Type B pancreatic cell (in vitro differentiated cells): ENCODE data around the gene ZDHHC14. TPM values are rescaled to one million over a fixed set of nuclear protein-coding genes. Genes with fewer than 3 reads are reported as not detected.
"Not testable (repeated sequence)": the region's sequence is repeated elsewhere in the genome, so short reads cannot be mapped to it uniquely, and the experiment has no call there.

Experiments used
- DNase-seq: peaks from one replicate; pipeline ENCODE4 v3.0.0; 2021; ENCODE audit warnings: mixed read lengths; ENCODE audit not compliant: unreplicated experiment; ENCODE audit errors: extremely low spot score
- H3K27ac Mint-ChIP-seq: 2 replicates; pipeline ENCODE4 v1.8.0; 2021; ENCODE audit warnings: mild to moderate bottlenecking, mixed read lengths
- H3K27me3 Mint-ChIP-seq: 2 replicates; pipeline ENCODE4 v1.8.0; 2021; ENCODE audit warnings: mixed read lengths
- H3K36me3 Mint-ChIP-seq: 2 replicates; pipeline ENCODE4 v1.8.0; 2021; ENCODE audit warnings: mixed read lengths
- H3K4me1 Mint-ChIP-seq: one replicate; pipeline ENCODE4 v1.8.0; 2021; ENCODE audit warnings: mixed read lengths; ENCODE audit not compliant: unreplicated experiment
- H3K4me3 Mint-ChIP-seq: 2 replicates; pipeline ENCODE4 v1.8.0; 2021; ENCODE audit warnings: mild to moderate bottlenecking, mixed read lengths
- H3K9me3 Mint-ChIP-seq: 2 replicates; pipeline ENCODE4 v1.8.0; 2021; ENCODE audit warnings: mixed read lengths
- total RNA-seq: library from RNA; stranded (reverse); gene quantifications from 2 replicates; pipeline ENCODE4 v1.2.1, GENCODE V29; 2021; ENCODE audit warnings: low replicate concordance
- TF ChIP-seq, protein P1 (sequence below): fragments of 200-600 bp; sonication (generic); conservative IDR thresholded peaks from 2 replicates; pipeline ENCODE4 v1.5.0; 2021; ENCODE audit warnings: antibody characterized with exemption, mild to moderate bottlenecking

ZDHHC14 gene
- total RNA-seq, 1 donor from 2014 or later = 11.1 TPM

DNA sequence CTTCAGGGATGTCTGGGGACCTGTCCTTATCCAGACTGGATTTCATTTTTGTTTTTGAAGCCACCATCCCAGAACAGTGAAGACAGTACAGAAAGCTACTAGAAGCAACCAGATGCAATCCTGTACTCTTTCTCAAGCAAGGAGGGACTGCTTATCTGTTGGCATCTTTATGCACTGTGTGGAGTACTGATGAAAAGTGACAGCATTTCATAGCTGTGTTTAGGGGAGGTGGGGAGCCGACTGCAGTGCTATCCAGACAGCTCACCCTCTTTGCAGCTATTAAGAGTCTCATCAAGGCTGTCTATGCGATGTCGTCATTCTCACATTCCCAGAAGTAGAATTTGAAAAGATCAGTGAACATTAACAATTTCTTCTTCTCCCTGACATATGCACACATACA, 5.5 kb downstream of the ZDHHC14 start:
- DNase-seq = no peak
- Mint-ChIP-seq H3K4me3 (no peak overlapping the region), H3K9me3 (peaks cover 13% of the 10 kb centered on the region), H3K27ac (no peak overlapping the region), H3K4me1 (peaks cover 10% of the 10 kb centered on the region), H3K36me3 (no peaks in the 10 kb centered on the region), H3K27me3 (peaks cover 14% of the 10 kb centered on the region)
- TF ChIP-seq, protein P1, sequence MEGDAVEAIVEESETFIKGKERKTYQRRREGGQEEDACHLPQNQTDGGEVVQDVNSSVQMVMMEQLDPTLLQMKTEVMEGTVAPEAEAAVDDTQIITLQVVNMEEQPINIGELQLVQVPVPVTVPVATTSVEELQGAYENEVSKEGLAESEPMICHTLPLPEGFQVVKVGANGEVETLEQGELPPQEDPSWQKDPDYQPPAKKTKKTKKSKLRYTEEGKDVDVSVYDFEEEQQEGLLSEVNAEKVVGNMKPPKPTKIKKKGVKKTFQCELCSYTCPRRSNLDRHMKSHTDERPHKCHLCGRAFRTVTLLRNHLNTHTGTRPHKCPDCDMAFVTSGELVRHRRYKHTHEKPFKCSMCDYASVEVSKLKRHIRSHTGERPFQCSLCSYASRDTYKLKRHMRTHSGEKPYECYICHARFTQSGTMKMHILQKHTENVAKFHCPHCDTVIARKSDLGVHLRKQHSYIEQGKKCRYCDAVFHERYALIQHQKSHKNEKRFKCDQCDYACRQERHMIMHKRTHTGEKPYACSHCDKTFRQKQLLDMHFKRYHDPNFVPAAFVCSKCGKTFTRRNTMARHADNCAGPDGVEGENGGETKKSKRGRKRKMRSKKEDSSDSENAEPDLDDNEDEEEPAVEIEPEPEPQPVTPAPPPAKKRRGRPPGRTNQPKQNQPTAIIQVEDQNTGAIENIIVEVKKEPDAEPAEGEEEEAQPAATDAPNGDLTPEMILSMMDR = no peak

DNA sequence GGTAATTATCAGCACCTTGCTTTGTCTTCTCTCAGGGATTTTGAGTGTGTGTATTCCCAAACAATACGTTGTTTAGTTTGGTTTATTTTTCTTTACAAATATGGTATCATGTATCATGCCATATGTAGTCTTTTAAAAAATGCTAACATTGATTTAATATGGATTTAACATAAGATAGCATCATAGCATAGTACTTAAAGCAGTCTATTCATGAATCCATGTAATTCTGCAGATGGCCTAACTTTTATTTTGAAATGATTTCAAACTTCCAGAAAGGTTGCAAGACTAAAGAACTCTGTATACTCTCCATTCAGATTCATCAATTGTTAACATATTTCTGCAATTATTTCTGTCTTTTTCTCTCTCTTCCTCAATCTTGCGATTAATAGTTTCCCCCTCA, 7.9 kb downstream of the ZDHHC14 start:
- H3K9me3 Mint-ChIP-seq = peaks cover 24% of the 10 kb centered on the region
- TF ChIP-seq, protein P1 = no peak

DNA sequence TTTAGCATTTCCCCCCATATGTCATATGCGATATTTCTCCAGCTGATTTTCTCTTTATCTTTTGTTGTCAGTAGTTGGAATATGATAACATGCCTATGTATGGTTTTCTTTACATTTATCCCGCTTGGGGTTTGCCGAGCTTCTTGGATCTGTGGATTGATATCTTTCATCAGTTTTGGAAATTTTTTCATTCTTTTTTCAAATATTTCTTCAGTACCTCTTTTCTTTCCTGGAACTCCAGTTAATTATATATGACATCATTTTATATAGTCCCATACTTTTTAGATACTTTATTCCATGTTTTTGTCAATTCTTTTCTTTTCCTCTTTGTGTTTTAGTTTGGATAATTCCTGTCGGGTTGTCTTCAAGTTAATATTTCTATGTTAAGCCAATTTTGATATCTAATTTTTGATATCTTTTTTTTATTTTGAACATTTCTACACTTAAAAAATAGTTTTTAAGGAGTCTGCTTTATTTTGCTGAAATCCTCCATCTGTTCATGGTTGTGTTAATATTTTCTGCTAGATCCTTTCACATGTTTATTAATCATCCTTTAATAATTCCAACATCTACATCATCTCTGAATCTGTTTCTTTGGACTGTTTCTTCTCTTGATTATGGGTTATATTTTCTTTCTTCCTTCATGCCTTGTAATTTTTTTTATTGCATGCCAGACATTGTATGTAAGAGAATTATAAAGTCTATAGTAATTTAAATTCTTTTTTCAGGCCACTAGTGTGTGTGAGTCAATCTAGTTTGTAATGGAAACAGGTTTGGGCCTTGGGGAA, 9.5 kb downstream of the ZDHHC14 start:
- DNase-seq = no peak
- H3K27me3 Mint-ChIP-seq = no peaks in the 10 kb centered on the region
- peaks cover 24% of the 10 kb centered on the region for H3K9me3 Mint-ChIP-seq
- H3K4me1 Mint-ChIP-seq = peaks cover 4% of the 10 kb centered on the region
- TF ChIP-seq, protein P1 = no peak
- H3K36me3 Mint-ChIP-seq = peaks cover 7% of the 10 kb centered on the region
- no peak overlapping the region for H3K27ac Mint-ChIP-seq
- H3K4me3 Mint-ChIP-seq = no peak overlapping the region

More for the DNA sequence above, 7.9 kb downstream of the ZDHHC14 start:
- DNase-seq = no peak
- Mint-ChIP-seq H3K36me3 (peaks cover 7% of the 10 kb centered on the region), H3K4me1 (peaks cover 4% of the 10 kb centered on the region), H3K27ac (no peak overlapping the region), H3K4me3 (no peak overlapping the region), H3K27me3 (peaks cover 4% of the 10 kb centered on the region)

DNA sequence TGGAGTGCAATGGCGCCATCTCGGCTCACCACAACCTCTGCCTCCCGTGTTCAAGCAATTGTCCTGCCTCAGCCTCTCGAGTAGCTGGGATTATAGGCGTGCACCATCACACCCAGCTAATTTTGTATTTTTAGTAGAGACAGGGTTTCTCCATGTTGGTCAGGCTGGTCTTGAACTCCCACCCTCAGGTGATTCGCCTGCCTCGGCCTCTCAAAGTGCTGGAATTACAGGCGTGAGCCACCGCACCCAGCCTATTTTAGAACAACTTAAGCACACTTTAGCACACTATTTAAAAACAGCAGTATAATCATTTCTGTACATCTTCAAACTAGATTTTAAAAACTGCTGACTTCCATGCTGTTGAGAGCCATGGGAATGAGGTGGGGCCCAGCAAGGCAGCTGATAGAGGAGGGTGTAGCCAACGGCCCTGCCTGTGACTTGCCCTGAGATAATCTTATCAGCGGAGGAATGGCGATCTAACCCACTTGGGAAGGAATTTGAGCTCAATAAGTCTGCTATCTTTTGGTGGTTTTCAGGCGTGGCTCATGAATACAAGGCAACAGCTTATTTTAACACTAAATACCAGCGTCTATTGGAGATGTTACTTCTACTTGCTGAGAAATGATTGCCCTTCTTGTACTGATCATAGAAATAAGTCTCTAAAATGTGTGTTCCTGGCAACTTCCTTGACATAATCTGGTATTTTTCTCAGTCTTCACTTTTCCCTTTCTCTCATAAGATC, 12.1 kb downstream of the ZDHHC14 start:
- peaks cover 7% of the 10 kb centered on the region for H3K36me3 Mint-ChIP-seq
- no peak overlapping the region for H3K4me3 Mint-ChIP-seq
- no peaks in the 10 kb centered on the region for H3K27me3 Mint-ChIP-seq
- peaks cover 4% of the 10 kb centered on the region for H3K4me1 Mint-ChIP-seq
- H3K27ac Mint-ChIP-seq = peak overlapping the region; percentile 72
- peaks cover 24% of the 10 kb centered on the region for H3K9me3 Mint-ChIP-seq
- DNase-seq = peak; percentile 39
- TF ChIP-seq, protein P1 = no peak

DNA sequence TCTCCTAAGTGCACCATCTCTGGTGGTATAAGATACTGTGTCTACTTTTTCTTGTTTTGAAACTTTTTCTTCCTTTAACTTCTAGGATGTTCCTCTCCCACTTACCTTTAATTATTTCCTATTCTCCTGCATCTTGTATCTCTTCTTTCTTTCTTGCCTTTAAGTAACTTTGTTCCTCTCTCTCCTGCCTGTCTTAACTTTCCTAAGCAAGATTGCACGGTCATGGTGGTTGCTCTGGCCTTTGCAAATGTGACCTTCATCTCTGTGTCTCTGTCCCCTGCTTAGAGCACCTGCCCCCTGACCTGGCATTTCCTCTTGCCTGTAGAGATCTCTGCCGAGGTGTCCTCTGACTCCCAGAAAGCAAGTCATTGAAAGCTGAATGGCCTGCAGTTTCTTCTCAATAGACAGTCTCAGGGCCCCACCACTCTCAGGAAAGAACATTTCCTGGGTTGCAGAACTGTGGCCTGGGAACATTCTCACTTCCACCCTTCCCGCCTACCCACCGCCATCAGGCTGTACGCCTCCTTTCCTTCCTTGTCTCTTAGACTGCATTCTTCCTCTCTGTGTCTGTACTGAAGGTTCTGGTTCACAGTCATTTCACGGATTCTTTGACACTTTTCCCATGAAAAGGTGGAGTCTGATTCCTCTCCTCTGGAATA, 12.8 kb downstream of the ZDHHC14 start:
- H3K4me3 Mint-ChIP-seq = no peak overlapping the region
- DNase-seq = no peak
- H3K27ac Mint-ChIP-seq = peak overlapping the region; percentile 72
- H3K4me1 Mint-ChIP-seq = peaks cover 4% of the 10 kb centered on the region
- TF ChIP-seq, protein P1 = no peak
- peaks cover 24% of the 10 kb centered on the region for H3K9me3 Mint-ChIP-seq
- peaks cover 7% of the 10 kb centered on the region for H3K36me3 Mint-ChIP-seq
- H3K27me3 Mint-ChIP-seq = no peaks in the 10 kb centered on the region

DNA sequence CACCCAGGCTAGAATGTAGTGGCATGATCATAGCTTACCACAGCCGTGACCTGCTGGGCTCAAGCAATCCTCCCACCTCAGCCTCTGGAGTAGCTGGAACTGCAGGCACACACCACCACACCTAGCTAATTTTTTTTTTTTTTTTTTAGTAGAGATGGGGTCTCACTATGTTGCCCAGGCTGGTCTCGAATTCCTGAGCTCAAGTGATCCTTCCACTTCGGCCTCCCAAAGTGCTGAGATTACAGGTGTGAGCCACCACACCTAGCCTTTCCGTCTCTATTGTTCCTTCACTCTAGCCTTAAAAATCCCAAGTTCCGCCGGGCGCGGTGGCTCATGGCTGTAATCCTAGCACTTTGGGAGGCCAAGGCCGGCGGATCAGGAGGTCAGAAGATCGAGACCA, 14.2 kb downstream of the ZDHHC14 start:
- H3K27me3 Mint-ChIP-seq, H3K4me1 Mint-ChIP-seq, H3K27ac Mint-ChIP-seq, DNase-seq, H3K4me3 Mint-ChIP-seq, H3K36me3 Mint-ChIP-seq: not testable (repeated sequence)
- H3K9me3 Mint-ChIP-seq = peaks cover 21% of the 10 kb centered on the region
